HG02678 (cell line): ENCODE data around the gene GLI2.
A peak's percentile ranks its signal among the peaks of the same experiment; 100 is the strongest.

Source experiments
- ATAC-seq: cut with Tn5 transposase; IDR thresholded peaks from one replicate; pipeline ENCODE4 v1.9.1; 2021; ENCODE audit warnings: mild to moderate bottlenecking, moderate library complexity; ENCODE audit not compliant: unreplicated experiment

The GLI2 gene

GRCh38 chr2:120735746-120736170, at the start of gene GLI2:
Gene GLI2, plus strand, starts transcription at chr2:120735868. Its CDS starts 61,453 bp downstream, at chr2:120797321.
- ATAC-seq, result peak; percentile 47

DNA sequence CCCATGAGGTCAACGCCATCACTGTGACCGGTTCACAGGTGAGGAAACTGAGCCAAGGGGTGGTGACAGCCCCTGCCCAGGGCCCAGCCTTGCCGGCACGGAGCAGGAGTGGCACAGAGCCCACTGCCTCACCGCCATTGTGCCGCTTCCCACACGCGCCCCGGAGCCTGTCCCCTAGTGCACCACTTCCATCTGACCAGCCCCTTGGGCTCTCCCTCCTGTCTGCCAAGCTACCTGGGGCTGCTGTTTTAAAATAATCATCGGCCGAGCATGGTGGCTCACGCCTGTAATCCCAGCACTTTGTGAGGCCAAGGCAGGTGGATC, 49.7 kb upstream of the GLI2 start:
- no peak for ATAC-seq

DNA sequence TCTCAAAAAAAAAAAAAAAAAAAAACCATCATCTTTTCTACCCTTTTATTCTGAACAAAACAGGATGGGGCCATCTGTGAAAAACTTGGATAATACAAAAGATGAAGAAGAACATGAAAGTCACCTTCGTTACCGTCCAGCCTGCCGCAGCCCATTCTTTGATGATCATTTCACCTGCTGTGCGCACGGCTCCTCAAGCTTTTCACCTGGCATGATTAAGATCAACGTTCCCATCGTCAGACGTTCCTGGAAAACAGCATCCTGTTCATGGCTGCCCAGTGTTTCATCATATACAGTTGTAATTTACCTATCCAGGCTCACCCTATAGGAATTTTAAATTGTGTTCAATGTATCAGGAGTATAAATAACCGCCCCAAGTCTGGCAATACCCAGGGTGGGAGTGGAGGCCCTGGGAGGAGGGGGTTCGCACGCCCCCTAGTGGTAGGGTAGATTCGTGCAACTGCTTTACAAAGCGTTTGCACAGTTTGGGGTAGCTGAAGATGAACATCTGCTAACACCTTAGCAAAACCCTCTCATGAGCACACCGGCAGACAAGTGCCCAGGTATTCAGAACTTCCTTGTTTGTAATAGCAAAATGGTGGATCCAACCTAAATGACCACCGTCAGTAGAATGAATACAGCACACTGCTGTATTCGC, 49.0 kb upstream of the GLI2 start:
- no peak for ATAC-seq

DNA sequence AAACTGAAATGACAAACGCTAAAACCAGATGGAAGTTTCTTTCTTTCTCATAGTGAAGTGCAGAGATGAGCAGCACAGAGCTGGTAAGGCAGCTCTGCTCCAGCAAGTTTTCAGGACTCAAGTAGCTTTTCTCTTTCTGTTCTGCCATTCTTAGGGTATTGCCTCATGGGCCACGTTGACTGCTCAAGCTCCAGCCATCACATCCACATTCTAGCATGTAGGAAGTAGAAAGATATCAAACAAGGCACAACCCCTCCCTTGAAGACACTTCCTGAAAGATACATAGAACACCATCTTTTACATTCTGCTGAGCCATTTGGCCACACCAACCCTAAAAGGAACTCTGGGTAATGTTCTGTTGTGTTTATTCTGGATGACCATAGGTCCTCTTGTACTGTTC, 48.5 kb upstream of the GLI2 start:
- ATAC-seq, result no peak

DNA sequence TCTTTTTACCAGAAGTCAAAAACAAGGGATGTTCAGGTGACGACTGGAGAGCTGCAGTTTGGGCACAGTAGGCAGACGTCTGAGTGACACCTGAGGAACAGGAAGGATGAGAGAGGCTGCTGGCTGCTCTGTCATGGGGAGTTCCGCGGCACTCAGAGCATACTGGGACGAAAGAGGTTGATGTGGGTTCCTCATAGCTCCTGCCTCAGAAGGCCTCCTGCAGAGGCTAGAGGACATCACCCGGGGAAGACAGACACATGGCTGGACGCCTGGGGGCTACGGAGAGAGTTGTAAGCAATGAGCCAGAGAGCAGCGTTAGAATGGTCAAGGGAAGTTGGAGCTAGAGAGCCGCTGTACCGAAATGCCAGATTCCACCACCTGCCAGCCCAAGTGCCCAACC, 45.1 kb upstream of the GLI2 start:
- no peak for ATAC-seq

GRCh38 chr2:120691410-120691809, 44.3 kb upstream of the GLI2 start:
- no peak for ATAC-seq

DNA sequence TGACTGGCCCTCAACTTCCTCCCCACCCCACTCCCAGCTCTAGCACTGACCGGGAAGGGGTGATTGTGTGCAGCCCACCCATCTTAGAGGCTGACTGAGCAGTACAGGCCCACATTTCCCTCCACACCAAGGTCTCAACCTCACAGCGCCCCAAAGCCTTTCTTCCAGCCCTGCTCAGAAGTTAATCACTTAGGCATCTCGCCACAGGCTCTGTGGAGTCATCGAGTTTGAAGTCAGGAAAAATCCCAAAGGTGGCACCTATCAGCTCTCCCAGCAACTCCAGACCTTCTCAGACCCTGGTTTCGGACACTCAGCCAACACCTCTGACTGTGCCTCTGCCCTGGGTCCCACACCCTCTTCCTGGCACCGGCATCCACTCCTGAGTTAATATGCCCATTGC, 43.0 kb upstream of the GLI2 start:
- ATAC-seq, result no peak

GRCh38 chr2:120693121-120693520, 42.5 kb upstream of the GLI2 start:
- ATAC-seq, result no peak

DNA sequence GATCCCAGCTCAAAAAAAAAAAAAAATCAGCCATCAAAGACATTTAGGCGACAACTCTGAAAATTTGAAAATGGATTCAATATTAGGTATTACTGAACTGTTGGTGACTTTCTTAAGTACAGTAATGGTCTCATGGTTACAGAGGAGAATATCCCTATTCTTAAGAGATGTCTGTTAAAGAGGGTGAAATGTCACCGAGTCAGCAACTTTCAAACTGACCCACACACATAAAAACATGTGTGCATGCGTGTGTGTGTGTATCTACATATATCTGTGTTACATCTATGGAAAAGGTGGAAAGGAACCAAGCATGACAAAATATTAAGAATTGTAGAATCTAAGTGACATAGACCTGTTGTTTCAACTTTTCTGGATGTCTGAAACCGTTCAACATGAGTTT, 41.6 kb upstream of the GLI2 start:
- ATAC-seq, result no peak

DNA sequence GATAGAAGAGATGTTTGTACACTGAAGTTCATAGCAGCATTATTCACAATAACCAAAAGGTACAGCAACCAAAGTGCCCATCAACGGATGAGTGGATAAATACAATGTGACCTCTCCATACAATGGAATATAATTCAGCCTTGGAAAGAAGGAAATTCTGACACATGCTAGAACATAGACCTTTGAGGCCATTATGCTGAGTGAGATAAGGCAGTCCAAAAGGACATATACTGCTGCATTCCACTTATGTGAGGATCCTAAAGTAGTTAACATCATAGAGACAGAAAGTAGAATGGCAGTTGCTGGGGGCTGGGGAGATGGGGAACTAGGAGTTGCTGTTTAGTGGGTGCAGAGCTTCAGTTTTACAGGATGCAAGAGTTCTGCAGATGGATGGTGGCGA, 38.2 kb upstream of the GLI2 start:
- ATAC-seq, result no peak

- ATAC-seq, result no peak
These were observed 36.4 kb upstream of the GLI2 start for GRCh38 chr2:120699292-120699691.

DNA sequence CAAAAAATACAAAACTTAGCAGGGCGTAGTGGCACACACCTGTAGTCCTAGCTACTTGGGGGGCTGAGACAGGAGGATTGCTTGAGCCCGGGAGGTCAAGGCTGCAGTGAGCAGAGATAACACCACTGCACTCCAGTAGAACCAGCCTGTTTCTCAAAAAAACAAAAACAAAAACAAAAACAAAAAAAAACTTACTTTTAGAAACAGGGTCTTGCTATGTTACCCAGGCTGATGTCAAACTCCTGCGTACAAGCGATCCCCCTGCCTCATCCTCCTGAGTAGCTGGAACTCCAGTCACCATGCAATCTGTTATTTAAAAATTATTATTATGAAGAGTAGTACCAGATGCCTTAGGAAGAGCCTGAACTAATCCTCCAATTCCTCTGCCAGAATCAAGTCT, 35.0 kb upstream of the GLI2 start:
- no peak for ATAC-seq

DNA sequence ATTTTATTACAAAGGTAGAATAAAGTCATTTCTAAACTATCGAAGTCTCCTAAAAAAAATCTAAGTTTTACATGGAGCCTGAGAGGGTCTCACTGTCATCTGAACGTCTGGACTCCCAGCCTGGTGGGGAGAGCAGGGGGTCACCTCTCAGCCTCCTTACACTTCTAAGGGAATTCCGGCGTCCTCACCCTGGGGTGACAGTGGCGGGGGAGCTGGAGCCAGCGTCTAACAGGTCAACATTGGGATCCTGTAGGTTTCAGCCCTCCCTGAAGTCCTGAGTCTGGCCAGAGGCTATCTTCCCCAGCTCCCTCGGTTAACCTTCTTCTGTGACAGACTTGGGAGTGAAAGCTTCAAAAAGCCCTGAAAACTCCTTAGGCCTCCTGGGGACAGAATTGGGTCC, 34.6 kb upstream of the GLI2 start:
- no peak for ATAC-seq

DNA sequence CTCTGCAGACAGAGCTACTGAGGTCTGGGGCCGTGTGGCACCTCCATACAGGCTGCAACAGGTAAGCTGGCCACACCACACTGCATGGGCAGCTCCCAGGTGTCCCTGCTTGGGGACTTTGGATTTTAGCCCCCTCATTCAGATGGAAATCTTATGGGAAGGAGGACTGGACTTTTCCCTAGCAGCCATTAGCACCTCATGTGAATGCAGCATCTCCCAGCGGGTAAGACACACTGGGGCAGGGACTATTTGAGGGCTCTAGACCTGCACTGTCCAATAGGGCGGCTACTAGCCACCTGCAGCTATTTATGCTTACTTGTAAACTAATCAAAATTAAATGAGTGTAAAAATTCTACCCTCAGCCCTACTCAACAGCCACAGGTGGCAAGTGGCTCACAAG, 34.2 kb upstream of the GLI2 start:
- ATAC-seq, result no peak

DNA sequence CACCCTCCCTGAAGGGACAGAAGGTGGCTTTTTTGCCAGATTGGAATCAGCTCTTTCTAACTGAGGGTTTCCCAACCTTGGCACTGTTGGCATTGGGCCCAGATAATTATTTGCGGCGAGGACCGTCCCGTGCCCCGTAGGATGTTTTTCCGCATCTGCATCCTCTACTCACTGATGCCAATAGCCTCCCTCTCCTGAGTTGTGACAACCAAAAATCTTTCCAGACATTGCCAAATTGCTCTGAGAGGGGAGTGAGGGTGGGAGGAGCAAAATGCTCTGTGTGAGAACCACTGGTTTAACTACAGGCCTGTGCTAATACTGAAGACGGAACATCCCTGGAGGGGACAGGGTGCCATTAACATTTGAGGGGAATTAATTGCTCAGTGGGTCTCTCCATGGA, 33.6 kb upstream of the GLI2 start:
- ATAC-seq, result no peak

GRCh38 chr2:120702801-120703200, 32.9 kb upstream of the GLI2 start:
- ATAC-seq, result no peak

DNA sequence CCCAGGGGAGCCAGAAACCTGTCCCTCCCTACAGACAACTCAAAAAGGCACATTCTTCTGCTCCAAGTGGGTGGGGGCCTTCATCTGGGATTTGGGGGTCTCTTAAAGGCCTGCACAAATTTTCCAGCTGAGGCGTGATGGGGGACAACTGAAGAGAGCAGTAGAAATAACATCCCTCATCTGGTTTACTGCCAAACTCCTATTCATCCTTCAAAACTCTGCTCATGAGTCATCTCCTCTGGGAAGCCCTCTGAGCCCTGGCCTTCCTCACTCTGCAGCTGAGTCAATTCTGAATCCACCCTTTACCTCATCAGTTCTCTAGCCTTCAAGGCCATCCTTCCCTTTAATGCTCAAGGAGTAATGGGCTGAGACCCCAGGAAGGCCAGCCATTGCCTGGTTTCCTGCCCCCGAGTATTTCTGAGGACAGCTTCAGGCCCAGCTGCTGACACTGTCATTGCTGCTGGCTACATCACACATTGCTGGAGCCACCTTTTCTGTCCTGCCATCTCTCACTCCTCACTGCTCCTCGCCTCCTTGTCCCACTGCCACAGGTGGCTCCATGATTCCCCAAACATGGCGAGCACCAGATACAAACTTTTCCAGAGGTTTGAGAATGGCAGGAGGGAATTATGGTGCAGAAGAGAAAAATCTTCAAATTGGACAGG, 32.2 kb upstream of the GLI2 start:
- no peak for ATAC-seq

DNA sequence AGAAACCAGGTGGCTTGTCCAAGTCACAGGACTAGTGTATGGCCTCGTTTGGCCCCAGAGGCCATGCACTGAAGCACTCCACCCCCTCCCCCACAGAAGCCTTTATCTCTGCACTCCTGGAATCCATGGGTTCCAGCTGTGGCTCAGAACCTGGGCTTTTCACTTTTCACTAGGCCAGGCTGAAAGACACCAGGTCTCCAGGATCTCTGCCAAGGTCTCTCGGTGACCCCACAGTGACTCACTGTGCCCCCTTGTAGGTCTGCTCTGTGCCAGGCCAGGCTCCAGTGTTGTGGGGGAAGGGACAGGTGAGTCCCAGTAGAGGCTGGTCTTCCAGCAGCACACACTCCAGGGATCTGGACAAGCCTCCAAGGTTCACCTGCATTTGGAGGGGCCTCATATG, 31.0 kb upstream of the GLI2 start:
- ATAC-seq, result no peak

DNA sequence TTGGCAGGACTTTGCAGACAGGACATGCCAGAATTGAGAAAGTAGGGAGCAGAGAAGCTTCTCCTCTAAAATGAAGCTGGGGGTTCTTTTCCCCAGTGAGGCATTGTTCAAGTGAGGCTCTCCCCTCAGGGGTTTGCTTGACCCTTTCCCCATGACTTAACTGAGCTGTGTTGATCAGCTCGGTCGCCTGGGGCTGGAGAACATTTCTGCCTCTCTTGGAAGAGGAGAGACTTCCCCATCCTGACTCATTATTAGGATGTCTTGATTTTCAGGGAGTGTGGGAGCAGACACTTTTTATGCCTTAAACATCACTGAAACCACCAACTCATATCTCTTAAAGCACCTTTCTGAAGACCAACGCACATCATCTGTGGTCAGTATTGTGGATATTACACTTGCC, 27.9 kb upstream of the GLI2 start:
- no peak for ATAC-seq

DNA sequence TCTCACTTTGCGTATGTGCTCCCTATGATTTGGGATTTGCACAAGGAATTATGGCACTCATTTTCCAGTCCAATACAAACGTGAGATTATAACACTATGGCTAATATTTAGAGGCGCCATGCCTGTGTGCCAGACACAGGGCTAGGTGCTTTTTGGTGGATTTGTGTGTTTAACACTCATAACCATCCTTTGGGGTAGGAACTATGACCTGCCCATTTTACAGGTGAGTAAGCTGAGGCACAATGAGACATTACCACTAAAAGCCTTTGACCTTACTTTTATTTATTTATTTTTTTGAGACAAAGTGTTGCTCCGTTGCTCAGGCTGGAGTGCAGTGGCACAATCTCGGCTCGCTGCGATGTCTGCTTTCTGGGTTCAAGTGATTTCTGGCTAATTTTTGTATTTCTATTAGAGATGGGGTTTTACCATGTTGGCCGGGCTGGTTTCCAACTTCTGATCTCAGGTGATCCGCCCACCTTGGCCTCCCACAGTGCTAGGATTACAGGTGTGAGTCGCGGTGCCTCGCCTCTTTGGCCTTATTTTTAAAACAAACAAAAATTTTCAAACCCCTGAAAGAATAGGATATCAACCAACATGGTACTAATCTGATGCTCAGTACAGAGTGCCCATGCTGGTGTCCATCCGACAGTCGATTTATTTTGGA, 26.6 kb upstream of the GLI2 start:
- no peak for ATAC-seq

GRCh38 chr2:120709608-120710041, 26.0 kb upstream of the GLI2 start:
- no peak for ATAC-seq

GRCh38 chr2:120710256-120710655, 25.4 kb upstream of the GLI2 start:
- ATAC-seq, result no peak
